Trophoblast cell (in vitro differentiated cells and primary cell): ENCODE results near the gene PSMB3.

Experiments used
- DNase-seq, 2 donors: peaks; one replicate each; pipeline ENCODE4 v3.0.0-alpha.2; 2016
- H2AFZ ChIP-seq: 2 replicates; pipeline ENCODE4 v1.6.1; 2013; ENCODE audit warnings: low read length, moderate library complexity, mild to moderate bottlenecking; ENCODE audit not compliant: insufficient read depth, poor library complexity
- H2AK5ac ChIP-seq: 2 replicates; pipeline ENCODE4 v1.6.1; 2013; ENCODE audit warnings: mild to moderate bottlenecking, low read length
- H2BK120ac ChIP-seq: 2 replicates; pipeline ENCODE4 v1.6.1; 2013; ENCODE audit warnings: low read length, mild to moderate bottlenecking, moderate library complexity; ENCODE audit not compliant: insufficient read depth, poor library complexity
- H2BK12ac ChIP-seq: 2 replicates; pipeline ENCODE4 v1.6.1; 2013; ENCODE audit warnings: mild to moderate bottlenecking, low read length, moderate library complexity
- H2BK5ac ChIP-seq: 2 replicates; pipeline ENCODE4 v1.6.1; 2013; ENCODE audit warnings: low read length, low read depth, moderate library complexity, mild to moderate bottlenecking; ENCODE audit not compliant: poor library complexity
- H3K14ac ChIP-seq: 2 replicates; pipeline ENCODE4 v1.6.1; 2013; ENCODE audit warnings: mild to moderate bottlenecking, low read length
- H3K18ac ChIP-seq: 2 replicates; pipeline ENCODE4 v1.6.1; 2013; ENCODE audit warnings: mild to moderate bottlenecking, low read length
- H3K23ac ChIP-seq: 2 replicates; pipeline ENCODE4 v1.6.1; 2013; ENCODE audit warnings: low read length
- H3K27ac ChIP-seq: 2 replicates; pipeline ENCODE4 v1.5.1; 2013; ENCODE audit warnings: low read depth, mild to moderate bottlenecking, inconsistent platforms, low read length, moderate library complexity
- H3K27me3 ChIP-seq: 2 replicates; pipeline ENCODE4 v1.6.1; 2013; ENCODE audit warnings: inconsistent platforms, mild to moderate bottlenecking, low read length, moderate library complexity; ENCODE audit not compliant: insufficient read depth
- H3K36me3 ChIP-seq, 2 experiments: 1 replicate in 1 of 2; 2 replicates in 1 of 2; pipeline ENCODE4 v1.6.1; 2013; ENCODE audit warnings: low read length in 2 of 2, mild to moderate bottlenecking in 2 of 2, moderate library complexity in 1 of 2; ENCODE audit not compliant: insufficient read depth in 2 of 2, control insufficient read depth in 1 of 2
- H3K4ac ChIP-seq: 2 replicates; pipeline ENCODE4 v1.6.1; 2013; ENCODE audit warnings: low read depth, mild to moderate bottlenecking, low read length, moderate library complexity
- H3K4me1 ChIP-seq, 2 experiments: 1 replicate in 1 of 2; 2 replicates in 1 of 2; pipeline ENCODE4 v1.6.1; 2013; ENCODE audit warnings: low read length in 2 of 2, mild to moderate bottlenecking in 2 of 2, moderate library complexity in 1 of 2; ENCODE audit not compliant: insufficient read depth in 2 of 2, control insufficient read depth in 1 of 2
- H3K4me2 ChIP-seq: 2 replicates; pipeline ENCODE4 v1.6.1; 2013; ENCODE audit warnings: inconsistent platforms, mild to moderate bottlenecking, low read length, moderate library complexity
- H3K4me3 ChIP-seq: 2 replicates; pipeline ENCODE4 v1.5.1; 2013; ENCODE audit warnings: mild to moderate bottlenecking, low read depth, low read length, inconsistent platforms
- H3K79me1 ChIP-seq: one replicate; pipeline ENCODE4 v1.6.1; 2013; ENCODE audit warnings: low read length
- H3K79me2 ChIP-seq: 2 replicates; pipeline ENCODE4 v1.6.1; 2013; ENCODE audit warnings: low read length, mild to moderate bottlenecking; ENCODE audit not compliant: control insufficient read depth, insufficient read depth, poor library complexity
- H3K9ac ChIP-seq: 2 replicates; pipeline ENCODE4 v1.6.1; 2013; ENCODE audit warnings: mild to moderate bottlenecking, low read length
- H3K9me3 ChIP-seq: 2 replicates; pipeline ENCODE4 v1.6.1; 2013; ENCODE audit warnings: low read depth, mild to moderate bottlenecking, control low read depth, inconsistent platforms, low read length; ENCODE audit not compliant: insufficient read depth
- H4K12ac ChIP-seq: 2 replicates; pipeline ENCODE4 v1.6.1; 2013; ENCODE audit warnings: low read depth, mild to moderate bottlenecking, low read length, moderate library complexity
- H4K8ac ChIP-seq: 2 replicates; pipeline ENCODE4 v1.6.1; 2013; ENCODE audit warnings: low read depth, mild to moderate bottlenecking, low read length, moderate library complexity
- H4K91ac ChIP-seq: one replicate; pipeline ENCODE4 v1.6.1; 2013; ENCODE audit warnings: low read depth, mild to moderate bottlenecking, low read length, moderate library complexity
- WGBS: extraction: QIAGEN DNeasy Blood & Tissue Kit; methylation state at CpG from one replicate; pipeline ENCODE4 v1.1.7; 2013; ENCODE audit warnings: missing lambda C conversion rate; ENCODE audit not compliant: insufficient read length, insufficient coverage; ENCODE audit errors: extremely low coverage; 5-methylcytosine and 5-hydroxymethylcytosine counted together

PSMB3 gene

GRCh38 chr17:38735161-38735997 lies 17.2 kb upstream of the PSMB3 start:
- H3K27ac ChIP-seq: no peak overlapping the region
- H3K4me1 ChIP-seq: peaks cover 0 to 5% of the 10 kb centered on the region in 2 experiments
- H3K9ac ChIP-seq: no peak overlapping the region

GRCh38 chr17:38738007-38738662 lies 14.4 kb upstream of the PSMB3 start:
- Histone ChIP-seq H2AK5ac (no peak overlapping the region), H3K4me2 (no peak overlapping the region), H3K14ac (no peak overlapping the region), H3K36me3 (peaks cover 72 to 73% of the 10 kb centered on the region in 2 experiments), H2AFZ (no peak overlapping the region), H3K18ac (no peak overlapping the region), H4K8ac (no peak overlapping the region), H3K27me3 (no peaks in the 10 kb centered on the region), H3K9me3 (no peaks in the 10 kb centered on the region), H2BK120ac (no peak overlapping the region), H3K4me3 (peak overlapping the region; percentile 4), H3K23ac (no peak overlapping the region), H3K4ac (no peak overlapping the region), H3K4me1 (no peaks in the 10 kb centered on the region), H3K27ac (no peak overlapping the region), H2BK12ac (no peak overlapping the region), H4K91ac (no peak overlapping the region), H3K9ac (no peak overlapping the region), H3K79me2 (peaks cover 4% of the 10 kb centered on the region), H4K12ac (no peak overlapping the region), H2BK5ac (no peak overlapping the region), H3K79me1 (no peaks in the 10 kb centered on the region)
- no peak for DNase-seq
- WGBS: no CpG with 5 or more reads among the region's 14 CpGs

More at GRCh38 chr17:38735161-38735997, 17.2 kb upstream of the PSMB3 start:
- Histone ChIP-seq H3K18ac (no peak overlapping the region), H2BK5ac (no peak overlapping the region), H4K8ac (no peak overlapping the region), H2BK12ac (no peak overlapping the region), H4K91ac (no peak overlapping the region), H2BK120ac (no peak overlapping the region), H3K79me1 (peaks cover 3% of the 10 kb centered on the region), H3K79me2 (peaks cover 3% of the 10 kb centered on the region), H3K36me3 (peaks cover 62 to 64% of the 10 kb centered on the region in 2 experiments), H3K27me3 (no peaks in the 10 kb centered on the region), H4K12ac (no peak overlapping the region), H2AFZ (no peak overlapping the region), H2AK5ac (no peak overlapping the region), H3K4me2 (no peak overlapping the region), H3K4ac (no peak overlapping the region), H3K4me3 (no peak overlapping the region), H3K23ac (no peak overlapping the region), H3K9me3 (no peaks in the 10 kb centered on the region), H3K14ac (no peak overlapping the region)
- peak in 1 of 2 donors; percentile 56 for DNase-seq
- WGBS: no CpG with 5 or more reads among the region's 23 CpGs

GRCh38 chr17:38738686-38739085 lies 13.9 kb upstream of the PSMB3 start:
- H3K27ac ChIP-seq: no peak overlapping the region
- no peak overlapping the region for H3K23ac ChIP-seq
- H3K14ac ChIP-seq: no peak overlapping the region
- H3K18ac ChIP-seq: no peak overlapping the region
- H2AK5ac ChIP-seq: no peak overlapping the region
- no peaks in the 10 kb centered on the region for H3K79me1 ChIP-seq
- no peak overlapping the region for H3K9ac ChIP-seq
- H3K9me3 ChIP-seq: no peaks in the 10 kb centered on the region
- no peaks in the 10 kb centered on the region for H3K27me3 ChIP-seq
- no peak overlapping the region for H2BK12ac ChIP-seq
- H4K12ac ChIP-seq: no peak overlapping the region
- no peak overlapping the region for H4K8ac ChIP-seq
- no peak overlapping the region for H2BK5ac ChIP-seq
- peaks cover 68% of the 10 kb centered on the region in 2 experiments for H3K36me3 ChIP-seq
- H2AFZ ChIP-seq: no peak overlapping the region
- no peak overlapping the region for H4K91ac ChIP-seq
- peaks cover 6% of the 10 kb centered on the region for H3K79me2 ChIP-seq
- no CpG with 5 or more reads among the region's 16 CpGs for WGBS
- H3K4ac ChIP-seq: no peak overlapping the region
- H3K4me3 ChIP-seq: no peak overlapping the region
- H3K4me1 ChIP-seq: no peaks in the 10 kb centered on the region
- H2BK120ac ChIP-seq: no peak overlapping the region
- DNase-seq: no peak
- no peak overlapping the region for H3K4me2 ChIP-seq

GRCh38 chr17:38739305-38739704 lies 13.2 kb upstream of the PSMB3 start:
- DNase-seq: no peak
- peaks cover 6% of the 10 kb centered on the region for H3K79me2 ChIP-seq
- H2BK12ac ChIP-seq: no peak overlapping the region
- no peak overlapping the region for H3K14ac ChIP-seq
- no peak overlapping the region for H2BK120ac ChIP-seq
- H3K4me1 ChIP-seq: peaks cover 0 to 2% of the 10 kb centered on the region in 2 experiments
- no peaks in the 10 kb centered on the region for H3K79me1 ChIP-seq
- no peak overlapping the region for H4K8ac ChIP-seq
- H4K12ac ChIP-seq: no peak overlapping the region
- no peak overlapping the region for H3K23ac ChIP-seq
- no peaks in the 10 kb centered on the region for H3K27me3 ChIP-seq
- no peak overlapping the region for H3K4me3 ChIP-seq
- peaks cover 62% of the 10 kb centered on the region in 2 experiments for H3K36me3 ChIP-seq
- no peak overlapping the region for H3K4me2 ChIP-seq
- H4K91ac ChIP-seq: no peak overlapping the region
- H3K4ac ChIP-seq: no peak overlapping the region
- H2BK5ac ChIP-seq: no peak overlapping the region
- H3K9ac ChIP-seq: no peak overlapping the region
- no CpG with 5 or more reads among the region's 14 CpGs for WGBS
- H3K27ac ChIP-seq: no peak overlapping the region
- H2AK5ac ChIP-seq: no peak overlapping the region
- no peak overlapping the region for H3K18ac ChIP-seq
- no peak overlapping the region for H2AFZ ChIP-seq
- H3K9me3 ChIP-seq: no peaks in the 10 kb centered on the region
